Measurements from ENCODE around the gene IRF2BP2. TPM values are rescaled to one million over a fixed set of nuclear protein-coding genes. Genes with fewer than 3 reads are reported as not detected.

Gene IRF2BP2
- total and polyA plus RNA-seq, 5 experiments from 2014 or later, result 25.8 to 183 (median 51.0) TPM

Other genes with a start within 250 kb of the IRF2BP2 start
- 10 to 100 TPM; 16.1 to 22.1 TPM for gene COA6, start 236.7 kb downstream of the IRF2BP2 start, total RNA-seq
- 10 to 100 TPM; 29.1 to 32.6 (median 32.0) TPM for gene COA6, start 236.7 kb downstream of the IRF2BP2 start, polyA plus RNA-seq
- gene TARBP1, start 131.0 kb downstream of the IRF2BP2 start, total RNA-seq, result 10 to 100 TPM; 54.7 to 61.1 TPM
- 10 to 100 TPM; 12.8 to 15.6 (median 13.2) TPM for gene TARBP1, start 131.0 kb downstream of the IRF2BP2 start, polyA plus RNA-seq